ENCODE measurements around the gene STXBP5L. TPM values are rescaled to one million over a fixed set of nuclear protein-coding genes. Genes with fewer than 3 reads are reported as not detected.

Gene STXBP5L
- polyA plus RNA-seq, 1 donor from 2014 or later, result 7.6 TPM

DNA sequence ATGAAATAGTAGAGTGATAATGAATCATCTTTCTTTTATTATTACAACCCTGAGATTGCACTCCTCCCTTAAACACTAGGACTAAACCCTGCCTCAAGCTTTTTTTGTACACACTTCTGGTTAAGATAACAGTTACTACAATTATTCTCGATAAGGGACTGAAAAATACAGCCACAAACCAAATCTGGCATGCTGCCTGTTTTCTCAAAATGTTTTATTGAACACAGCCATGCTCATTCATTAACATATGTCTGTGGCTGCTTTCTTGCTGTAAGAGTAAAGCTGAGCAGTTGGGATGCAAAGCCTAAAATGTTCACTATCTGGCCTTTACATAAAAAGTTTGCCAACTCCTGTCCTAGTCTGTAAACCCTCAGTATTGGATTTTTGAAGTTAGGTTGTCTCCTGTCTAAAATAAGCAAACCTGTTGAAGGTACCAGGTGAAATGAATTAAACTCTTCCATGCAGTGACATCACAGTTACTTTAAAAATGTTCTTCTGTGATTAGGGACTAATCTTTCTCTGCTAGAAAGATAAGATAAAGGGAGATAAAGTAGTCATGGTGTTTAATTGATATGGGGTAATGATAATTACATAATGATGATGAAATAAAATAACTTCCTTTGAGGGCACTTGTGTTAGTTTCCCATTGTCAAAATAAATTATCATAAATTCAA is 218.2 kb downstream of the STXBP5L start:
- Histone ChIP-seq H3K4me2 (ENCODE audit: low read length) (no peak overlapping the region), H3K4me3 (ENCODE audit: low read length) (no peak overlapping the region), H3K27me3 (ENCODE audit: insufficient read depth, low read depth, low read length) (no peaks in the 10 kb centered on the region), H3K79me2 (replicated peaks; ENCODE audit: insufficient read depth, low read length) (no peaks in the 10 kb centered on the region), H3F3A (ENCODE audit: insufficient read depth, low read length, poor library complexity, severe bottlenecking) (no peaks in the 10 kb centered on the region), H3K9me2 (ENCODE audit: insufficient read depth, low read length) (no peaks in the 10 kb centered on the region), H3K36me3 (ENCODE audit: insufficient read depth, low read length) (no peaks in the 10 kb centered on the region), H3K9ac (ENCODE audit: low read length) (no peak overlapping the region), H4K20me1 (ENCODE audit: insufficient read depth) (no peaks in the 10 kb centered on the region), H3K9me3 (ENCODE audit: low read length) (no peaks in the 10 kb centered on the region), H3K27ac (ENCODE audit: low read length) (no peak overlapping the region), H2AFZ (ENCODE audit: low read depth, low read length) (no peak overlapping the region)
- no peak for TF ChIP-seq REST (IDR thresholded peaks at IDR 0.05; ENCODE audit: borderline replicate concordance)
- no peak for TF ChIP-seq TAF1 (IDR thresholded peaks at IDR 0.05; ENCODE audit: low read depth)
- TF ChIP-seq EZH2 (IDR thresholded peaks at IDR 0.05; ENCODE audit: borderline replicate concordance, insufficient read depth, low read length, poor library complexity, severe bottlenecking), result no peak
- no peak for TF ChIP-seq SMC3 (conservative IDR thresholded peaks at IDR 0.05; ENCODE audit: poor library complexity)
- TF ChIP-seq EP300 (conservative IDR thresholded peaks at IDR 0.05; ENCODE audit: poor library complexity, severe bottlenecking), result no peak
- TF ChIP-seq RAD21 (conservative IDR thresholded peaks at IDR 0.05), result no peak
- no peak for TF ChIP-seq MXI1 (conservative IDR thresholded peaks at IDR 0.05; ENCODE audit: poor library complexity, severe bottlenecking)
- no peak for TF ChIP-seq POLR2AphosphoS5 (IDR thresholded peaks at IDR 0.05)
- no peak for TF ChIP-seq CTCF (IDR thresholded peaks at IDR 0.05; ENCODE audit: poor library complexity, severe bottlenecking)

DNA sequence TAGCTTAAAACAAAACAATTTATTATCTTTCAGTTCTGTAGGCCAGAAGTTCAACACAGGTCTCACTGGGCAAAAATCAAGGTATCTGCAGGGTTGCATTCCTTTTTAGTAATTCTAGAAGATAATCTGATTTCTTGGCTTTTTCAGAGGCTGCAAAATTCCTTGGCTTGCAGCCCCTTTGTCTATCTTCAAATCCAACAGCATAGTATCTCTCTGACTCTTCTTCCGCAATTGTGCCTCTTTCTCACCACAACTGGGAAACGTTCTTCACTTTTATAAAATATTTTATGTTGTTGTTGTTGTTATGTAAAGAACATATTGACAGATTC is 218.7 kb downstream of the STXBP5L start:
- no peak overlapping the region for H3K27ac ChIP-seq (ENCODE audit: low read length)
- no peaks in the 10 kb centered on the region for H3K9me2 ChIP-seq (ENCODE audit: insufficient read depth, low read length)
- TF ChIP-seq CTCF (IDR thresholded peaks at IDR 0.05; ENCODE audit: poor library complexity, severe bottlenecking) (no peak), EZH2 (IDR thresholded peaks at IDR 0.05; ENCODE audit: borderline replicate concordance, insufficient read depth, low read length, poor library complexity, severe bottlenecking) (no peak), TAF1 (IDR thresholded peaks at IDR 0.05; ENCODE audit: low read depth) (no peak), SMC3 (conservative IDR thresholded peaks at IDR 0.05; ENCODE audit: poor library complexity) (no peak), REST (IDR thresholded peaks at IDR 0.05; ENCODE audit: borderline replicate concordance) (no peak), MXI1 (conservative IDR thresholded peaks at IDR 0.05; ENCODE audit: poor library complexity, severe bottlenecking) (no peak), POLR2AphosphoS5 (IDR thresholded peaks at IDR 0.05) (no peak), EP300 (conservative IDR thresholded peaks at IDR 0.05; ENCODE audit: poor library complexity, severe bottlenecking) (no peak), RAD21 (conservative IDR thresholded peaks at IDR 0.05) (no peak)
- H2AFZ ChIP-seq (ENCODE audit: low read depth, low read length), result no peak overlapping the region
- no peaks in the 10 kb centered on the region for H3F3A ChIP-seq (ENCODE audit: insufficient read depth, low read length, poor library complexity, severe bottlenecking)
- no peaks in the 10 kb centered on the region for H3K9me3 ChIP-seq (ENCODE audit: low read length)
- no peaks in the 10 kb centered on the region for H3K36me3 ChIP-seq (ENCODE audit: insufficient read depth, low read length)
- no peak overlapping the region for H3K4me3 ChIP-seq (ENCODE audit: low read length)
- no peaks in the 10 kb centered on the region for H4K20me1 ChIP-seq (ENCODE audit: insufficient read depth)
- H3K27me3 ChIP-seq (ENCODE audit: insufficient read depth, low read depth, low read length), result no peaks in the 10 kb centered on the region
- H3K4me2 ChIP-seq (ENCODE audit: low read length), result no peak overlapping the region
- no peak overlapping the region for H3K9ac ChIP-seq (ENCODE audit: low read length)
- no peaks in the 10 kb centered on the region for H3K79me2 ChIP-seq (replicated peaks; ENCODE audit: insufficient read depth, low read length)
